GM10248 (cell line): ENCODE results near the gene SPATA31E1.
"Not testable (repeated sequence)": the region's sequence is repeated elsewhere in the genome, so short reads cannot be mapped to it uniquely, and the experiment has no call there.

Experiments used
- CTCF ChIA-PET: fragments of 300-600 bp; sonication (Branson Sonifier 250); formaldehyde crosslinking; extraction: SDS; loops from one replicate; lab custom pipeline; 2021; ENCODE audit warnings: antibody characterized with exemption; lab: Yijun Ruan, JAX
- POLR2A ChIA-PET: fragments of 350-650 bp; sonication (Branson Sonifier 250); formaldehyde crosslinking; extraction: SDS; loops from one replicate; lab custom pipeline; 2020; ENCODE audit warnings: antibody characterized with exemption; lab: Yijun Ruan, JAX
- DNase-seq: peaks from one replicate; pipeline ENCODE4 v3.0.0; 2012; ENCODE audit errors: extremely low spot score
- TF ChIP-seq, protein P1 (sequence below): IDR thresholded peaks from 2 replicates; pipeline ENCODE4 v1.5.1; 2012; ENCODE audit warnings: mild to moderate bottlenecking, low read depth; ENCODE audit errors: extremely low read depth, missing control alignments, control extremely low read depth

Gene SPATA31E1

DNA sequence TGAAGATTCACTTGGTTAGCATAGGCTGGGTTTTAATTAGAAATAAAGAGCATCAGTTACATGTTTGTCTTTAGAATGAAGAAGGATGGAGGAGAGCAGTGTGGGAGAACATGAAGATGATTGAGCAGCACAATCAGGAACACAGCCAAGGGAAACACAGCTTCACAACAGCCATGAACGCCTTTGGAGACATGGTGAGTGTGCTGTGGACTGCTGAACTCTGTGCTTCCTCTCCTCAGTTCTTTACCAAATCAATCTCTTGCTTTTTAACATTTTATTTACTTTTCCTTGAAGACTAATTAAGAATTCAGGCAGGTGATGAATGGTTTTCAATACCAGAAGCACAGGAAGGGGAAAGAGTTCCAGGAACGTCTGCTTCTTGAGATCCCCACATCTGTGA lies 38.2 kb upstream of the SPATA31E1 start:
- ChIA-PET CTCF (interaction anchor here (0.7 kb wide), 1 partner anchor 9 kb away, joined by 3 read pairs; no protein-coding TSS in a partner anchor), POLR2A (no interaction called here)
- no peak for DNase-seq
- TF ChIP-seq, protein P1, sequence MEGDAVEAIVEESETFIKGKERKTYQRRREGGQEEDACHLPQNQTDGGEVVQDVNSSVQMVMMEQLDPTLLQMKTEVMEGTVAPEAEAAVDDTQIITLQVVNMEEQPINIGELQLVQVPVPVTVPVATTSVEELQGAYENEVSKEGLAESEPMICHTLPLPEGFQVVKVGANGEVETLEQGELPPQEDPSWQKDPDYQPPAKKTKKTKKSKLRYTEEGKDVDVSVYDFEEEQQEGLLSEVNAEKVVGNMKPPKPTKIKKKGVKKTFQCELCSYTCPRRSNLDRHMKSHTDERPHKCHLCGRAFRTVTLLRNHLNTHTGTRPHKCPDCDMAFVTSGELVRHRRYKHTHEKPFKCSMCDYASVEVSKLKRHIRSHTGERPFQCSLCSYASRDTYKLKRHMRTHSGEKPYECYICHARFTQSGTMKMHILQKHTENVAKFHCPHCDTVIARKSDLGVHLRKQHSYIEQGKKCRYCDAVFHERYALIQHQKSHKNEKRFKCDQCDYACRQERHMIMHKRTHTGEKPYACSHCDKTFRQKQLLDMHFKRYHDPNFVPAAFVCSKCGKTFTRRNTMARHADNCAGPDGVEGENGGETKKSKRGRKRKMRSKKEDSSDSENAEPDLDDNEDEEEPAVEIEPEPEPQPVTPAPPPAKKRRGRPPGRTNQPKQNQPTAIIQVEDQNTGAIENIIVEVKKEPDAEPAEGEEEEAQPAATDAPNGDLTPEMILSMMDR: no peak

DNA sequence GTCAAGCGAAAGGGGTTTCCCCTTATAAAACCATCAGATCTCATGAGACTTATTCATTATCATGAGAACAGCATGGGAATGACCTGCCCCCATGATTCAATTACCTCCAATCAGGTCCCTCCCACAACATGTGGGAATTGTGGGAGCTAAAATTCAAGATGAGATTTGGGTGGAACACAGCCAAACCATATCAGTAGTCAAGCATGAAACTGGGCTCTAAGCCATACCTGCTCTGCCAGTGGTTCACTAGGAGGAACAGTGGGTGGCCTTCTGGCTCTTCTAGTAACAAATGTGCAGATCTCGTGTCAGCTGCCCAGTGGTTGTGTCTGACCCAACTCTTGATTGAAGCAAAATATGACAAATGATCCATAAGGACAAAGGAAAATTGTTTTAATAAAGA lies 34.9 kb upstream of the SPATA31E1 start:
- DNase-seq, CTCF ChIA-PET, POLR2A ChIA-PET: not testable (repeated sequence)

DNA sequence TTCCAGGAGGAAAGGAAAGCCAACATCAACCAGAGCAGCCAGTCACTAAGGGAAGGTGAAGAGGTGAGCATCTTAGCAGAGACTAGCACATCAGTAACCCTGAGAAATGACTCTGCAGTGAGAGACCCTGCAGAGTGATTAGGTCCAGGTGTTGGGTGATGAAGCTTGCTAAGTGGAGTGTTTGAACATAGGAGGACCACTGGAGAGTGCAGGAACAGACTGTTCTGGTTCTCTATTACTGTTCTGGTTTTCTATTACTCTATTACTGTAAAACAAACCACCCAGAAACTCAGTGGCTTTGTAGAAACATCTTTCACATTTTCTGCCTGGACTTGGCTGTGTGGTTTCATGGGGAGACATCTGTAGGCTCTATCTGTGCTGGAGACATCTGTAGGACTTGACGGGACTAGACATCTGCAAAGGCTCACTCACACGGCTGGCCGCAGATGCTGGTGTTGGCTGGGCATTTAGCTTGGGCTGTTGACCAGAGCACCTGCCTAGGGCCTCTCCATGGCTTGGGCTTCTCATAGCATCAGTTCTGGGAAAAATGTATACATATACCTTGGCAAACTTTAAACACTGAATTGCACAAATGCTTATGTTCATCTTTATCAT lies 33.4 kb upstream of the SPATA31E1 start:
- DNase-seq: no peak
- TF ChIP-seq, protein P1: no peak
- ChIA-PET POLR2A (no interaction called here), CTCF (no interaction called here)

DNA sequence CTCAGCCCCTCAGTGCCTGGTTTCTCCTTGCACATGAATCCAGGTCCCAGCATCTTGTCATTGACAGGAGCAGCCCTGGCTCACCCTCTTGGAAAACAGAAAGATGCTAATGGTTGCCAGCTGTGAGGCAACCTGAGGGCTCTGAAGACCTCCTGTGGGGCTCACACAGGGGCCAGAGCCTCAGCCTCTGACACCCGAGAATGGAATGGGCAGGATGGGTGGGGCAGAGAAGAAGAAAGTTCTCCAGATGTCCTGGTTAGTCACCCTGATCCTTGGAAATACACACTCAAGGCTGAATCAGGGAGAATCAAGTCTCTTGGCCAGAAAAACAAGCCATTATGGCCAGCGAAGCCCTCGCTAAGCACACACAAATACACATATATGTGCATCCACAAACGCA lies 32.3 kb upstream of the SPATA31E1 start:
- DNase-seq: no peak
- CTCF ChIA-PET: no interaction called here
- POLR2A ChIA-PET: no interaction called here
- TF ChIP-seq, protein P1: no peak

DNA sequence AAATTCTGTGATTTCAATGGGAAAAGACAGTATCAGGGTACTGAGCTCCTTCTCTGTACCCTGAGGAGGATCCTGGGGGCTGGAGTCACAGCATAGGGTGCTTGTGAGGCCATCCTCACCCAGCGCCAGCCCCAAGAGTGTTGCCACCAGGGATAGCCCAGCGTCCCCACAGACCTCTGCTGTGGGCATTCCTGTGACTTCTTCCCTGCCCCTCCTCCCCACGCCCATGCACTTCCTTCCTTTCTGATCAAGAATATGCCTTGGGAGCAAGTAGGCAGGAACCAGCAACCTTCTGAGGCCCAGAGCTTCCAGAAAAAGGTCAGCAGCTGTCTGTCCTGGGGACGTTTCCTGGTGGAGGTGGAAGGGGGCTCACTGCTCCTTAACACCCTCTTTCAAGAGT lies 31.5 kb upstream of the SPATA31E1 start:
- CTCF ChIA-PET, POLR2A ChIA-PET, DNase-seq: not testable (repeated sequence)

DNA sequence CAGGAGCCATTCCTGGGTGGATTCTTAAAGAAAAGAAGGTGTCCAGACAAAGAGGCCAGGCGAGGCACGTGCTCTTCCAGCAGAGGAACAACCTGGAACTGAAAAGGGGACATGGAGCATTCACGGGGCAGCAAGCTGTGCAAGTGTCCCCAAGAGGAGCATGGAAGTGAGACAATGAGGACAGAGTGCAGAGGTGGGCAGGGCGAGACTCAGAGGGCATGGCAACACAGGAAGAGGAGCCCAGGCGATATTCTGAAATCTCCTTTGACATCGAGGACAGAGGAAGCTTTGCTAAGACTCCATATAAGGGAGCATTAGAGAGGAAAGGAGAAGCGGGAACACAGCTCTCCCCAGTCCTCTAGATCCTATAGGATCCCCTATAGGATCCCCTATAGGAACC lies 29.4 kb upstream of the SPATA31E1 start:
- ChIA-PET POLR2A (no interaction called here), CTCF (no interaction called here)
- DNase-seq: no peak
- TF ChIP-seq, protein P1: no peak

DNA sequence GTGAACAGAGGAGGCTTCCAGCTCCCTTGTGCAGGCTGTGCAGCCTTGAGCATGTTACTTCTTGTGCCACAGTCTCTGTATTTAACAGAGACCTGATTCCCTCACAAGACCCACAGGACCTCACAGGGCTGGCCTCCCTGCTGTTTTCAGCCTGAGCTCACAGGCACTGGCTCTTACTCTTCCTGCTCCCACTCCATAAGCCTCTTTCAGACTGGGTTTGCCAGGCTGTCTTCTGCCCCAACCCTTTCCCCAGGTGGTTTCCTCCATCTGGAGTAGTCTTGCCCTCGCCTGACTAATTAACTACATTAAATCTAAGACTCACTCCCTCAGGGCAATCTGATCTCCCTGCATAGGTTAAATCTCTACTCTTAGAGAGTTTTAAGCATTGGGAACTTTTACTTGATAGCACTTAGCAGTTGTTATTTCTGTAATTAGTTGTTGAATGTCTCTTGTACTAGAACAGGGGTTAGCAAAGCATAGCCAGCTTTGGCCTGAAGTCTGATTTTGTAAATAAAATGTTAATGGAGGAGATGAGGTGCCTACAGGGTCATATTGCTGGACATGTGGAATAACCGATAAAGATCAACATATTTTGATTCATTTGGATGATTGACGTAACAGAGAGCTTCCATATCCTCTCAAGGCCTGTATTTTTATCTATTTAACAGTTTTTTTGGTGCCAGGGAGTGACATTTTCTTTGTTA lies 28.6 kb upstream of the SPATA31E1 start:
- TF ChIP-seq, protein P1: no peak
- ChIA-PET CTCF (no interaction called here), POLR2A (no interaction called here)
- DNase-seq: no peak

DNA sequence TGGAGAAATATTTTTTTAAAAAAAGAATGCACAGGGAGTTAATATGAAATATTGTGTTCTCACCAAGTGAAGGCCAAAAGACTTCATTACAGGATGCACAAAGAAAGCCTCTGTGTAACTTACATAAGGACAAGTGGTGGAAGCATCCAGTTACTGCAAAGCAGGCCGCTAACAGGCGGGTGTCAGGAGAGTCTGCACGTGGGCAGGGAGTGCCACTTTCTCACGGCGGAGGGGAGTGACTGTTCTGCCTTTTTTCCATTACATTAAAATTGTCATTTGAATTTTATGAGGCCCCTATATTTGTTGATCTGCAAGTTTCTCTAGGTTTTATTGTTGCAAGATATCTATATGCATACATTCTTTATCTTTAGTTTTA lies 28.1 kb upstream of the SPATA31E1 start:
- DNase-seq: no peak
- ChIA-PET CTCF (no interaction called here), POLR2A (no interaction called here)
- TF ChIP-seq, protein P1: no peak
